ENCODE measurements around the gene PIEZO2.

PIEZO2 gene

GRCh38 chr18:11029021-11029420, 120.3 kb downstream of the PIEZO2 start:
- no peak for TF ChIP-seq CTCF (IDR thresholded peaks at IDR 0.05)

- TF ChIP-seq CTCF (IDR thresholded peaks at IDR 0.05) = no peak
These were observed 121.5 kb downstream of the PIEZO2 start for GRCh38 chr18:11027862-11028261.

- TF ChIP-seq CTCF (IDR thresholded peaks at IDR 0.05) = no peak
These were observed 123.7 kb downstream of the PIEZO2 start for GRCh38 chr18:11025671-11026070.

- no peak for TF ChIP-seq CTCF (IDR thresholded peaks at IDR 0.05)
These were observed 124.3 kb downstream of the PIEZO2 start for GRCh38 chr18:11024928-11025669.

GRCh38 chr18:11021477-11021876, 127.9 kb downstream of the PIEZO2 start:
- no peak for TF ChIP-seq CTCF (IDR thresholded peaks at IDR 0.05)

- no peak for TF ChIP-seq CTCF (IDR thresholded peaks at IDR 0.05)
These were observed 128.4 kb downstream of the PIEZO2 start for GRCh38 chr18:11020877-11021414.

GRCh38 chr18:11020161-11020853, 129.1 kb downstream of the PIEZO2 start:
- TF ChIP-seq CTCF (IDR thresholded peaks at IDR 0.05) = no peak
